ENCODE measurements around the gene TPPP3.
"Not testable (repeated sequence)": the region's sequence is repeated elsewhere in the genome, so short reads cannot be mapped to it uniquely, and the experiment has no call there.

Gene TPPP3

DNA sequence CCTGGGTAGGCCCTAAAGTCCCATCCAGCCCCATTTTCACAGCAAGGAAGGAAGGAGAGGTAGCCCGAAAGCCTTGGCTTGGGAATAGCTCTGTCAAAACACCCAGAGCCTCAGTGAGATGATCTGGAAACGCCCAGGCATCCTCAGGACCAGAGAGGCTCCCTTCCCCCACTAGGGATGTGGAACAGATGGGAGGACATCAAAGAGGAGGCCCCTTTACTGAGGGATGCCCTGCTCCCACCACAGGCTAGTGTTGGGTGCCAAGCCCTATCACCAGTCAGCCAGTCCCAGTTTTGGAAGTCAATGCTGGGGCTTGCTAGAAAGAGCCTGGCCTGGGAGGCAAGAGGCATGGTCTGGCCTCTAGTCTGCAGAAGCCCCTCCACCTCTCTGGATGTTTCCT lies 4.7 kb downstream of the TPPP3 start:
- DNase-seq, result no peak

DNA sequence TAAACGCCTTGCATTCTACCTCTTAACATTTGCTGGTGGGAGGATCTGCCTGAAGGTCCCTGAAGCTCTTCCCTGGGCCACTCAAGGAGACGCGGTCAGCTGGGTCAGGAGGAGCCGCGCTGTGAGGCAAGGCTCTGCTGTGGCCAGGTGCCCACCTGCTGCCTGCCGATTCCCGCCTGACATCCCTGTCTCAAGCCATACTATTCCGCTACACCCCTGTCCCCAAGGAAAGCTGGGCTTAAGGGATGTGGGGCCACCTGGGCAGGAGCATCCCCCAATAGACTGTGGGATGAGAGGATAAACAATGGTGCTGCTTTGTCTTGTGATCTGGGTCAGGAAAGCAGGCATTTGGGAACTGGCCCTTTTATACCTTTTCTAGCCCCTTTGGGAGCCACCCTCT lies 5.1 kb downstream of the TPPP3 start:
- DNase-seq, result no peak

DNA sequence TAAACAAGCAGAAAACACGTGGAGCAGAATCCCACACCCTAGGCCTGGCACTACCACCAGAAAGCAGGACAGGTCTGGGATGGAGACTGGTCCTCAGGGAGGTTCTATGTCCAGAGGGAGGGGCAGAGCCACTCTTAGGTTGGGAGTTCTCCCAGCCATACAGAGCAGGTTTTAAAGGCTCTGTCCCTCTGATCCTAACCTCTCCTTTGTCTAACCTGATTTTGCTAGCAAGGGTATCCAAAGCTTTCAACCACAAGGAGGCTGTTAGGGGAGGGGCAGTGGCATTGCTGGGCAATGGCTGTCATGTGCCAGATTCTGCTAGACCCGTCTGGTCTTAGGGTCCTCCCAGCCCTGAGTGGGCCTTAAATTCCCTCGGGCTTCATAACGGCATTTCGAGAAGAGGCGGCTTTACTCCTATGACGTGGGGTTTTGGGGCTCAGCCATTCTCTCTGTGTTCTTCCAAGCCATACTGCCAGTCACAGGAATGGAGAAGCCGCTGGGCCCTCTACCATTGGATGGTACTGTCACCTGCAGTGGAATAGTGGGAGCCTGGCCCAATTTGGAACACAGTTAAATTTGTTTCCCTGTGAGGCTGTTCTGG lies 5.7 kb downstream of the TPPP3 start:
- no peak for DNase-seq

DNA sequence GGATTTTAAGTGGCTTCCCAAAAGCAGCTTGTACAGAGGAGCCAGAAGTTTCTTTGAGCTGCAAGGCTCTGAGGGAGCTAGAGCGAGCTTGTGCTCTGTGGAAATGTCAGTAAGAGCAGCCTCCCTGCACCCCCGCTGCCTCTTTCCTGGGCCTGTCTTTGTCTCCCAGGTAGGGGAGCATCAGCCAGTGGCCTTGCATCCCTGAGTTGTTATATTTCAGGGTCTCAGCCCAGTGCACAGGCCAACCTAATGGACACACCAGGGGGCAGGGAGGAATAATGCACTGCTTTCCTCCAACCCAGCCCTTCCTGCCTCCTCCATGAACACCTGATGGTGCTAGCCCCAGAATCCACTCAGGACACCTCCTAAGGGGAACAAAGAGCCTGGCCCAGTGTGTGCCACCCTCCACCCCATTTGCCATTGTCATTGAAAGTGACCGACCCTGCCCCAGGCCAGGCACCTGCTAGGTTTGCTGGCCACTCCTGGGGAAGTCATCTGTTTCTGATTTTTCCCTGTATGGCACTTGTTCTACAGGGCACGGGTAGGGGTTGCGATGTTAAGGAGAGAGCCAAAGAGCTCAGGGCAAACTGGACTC lies 6.3 kb downstream of the TPPP3 start:
- no peak for DNase-seq

DNA sequence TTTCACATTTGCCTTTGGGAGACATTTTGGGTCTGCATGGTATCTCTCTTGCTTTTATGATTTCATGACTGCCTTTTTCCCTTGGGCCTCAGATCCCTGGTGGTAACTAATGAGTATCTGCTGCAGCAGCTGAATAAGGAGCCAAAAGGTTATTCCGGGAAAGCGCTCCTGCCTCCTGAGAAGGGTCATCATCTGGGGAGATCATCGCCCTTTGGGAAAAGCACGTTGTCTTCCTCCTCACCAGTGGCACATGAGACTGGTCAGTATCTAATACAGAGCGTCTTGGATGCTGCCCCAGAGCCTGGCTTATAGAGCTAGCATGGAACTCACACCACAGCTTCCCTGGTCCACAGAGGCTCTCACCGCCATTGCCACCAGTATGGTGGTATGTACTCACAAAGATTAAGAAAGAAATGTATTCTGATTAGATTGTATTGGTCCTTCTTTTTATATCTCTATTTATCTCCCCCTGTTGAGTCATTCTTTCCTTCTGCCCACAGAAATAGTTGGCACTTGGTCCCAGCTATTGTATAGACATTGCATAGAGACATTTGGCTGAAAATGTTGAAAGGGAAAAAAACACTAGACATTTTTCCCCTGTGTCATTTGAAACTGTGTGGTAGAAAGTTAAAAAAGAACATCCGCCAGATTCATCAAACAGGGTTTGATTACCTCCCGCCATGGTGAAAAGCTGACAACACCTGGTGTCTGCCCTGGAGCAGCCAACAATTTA lies 8.4 kb downstream of the TPPP3 start:
- DNase-seq, result no peak

DNA sequence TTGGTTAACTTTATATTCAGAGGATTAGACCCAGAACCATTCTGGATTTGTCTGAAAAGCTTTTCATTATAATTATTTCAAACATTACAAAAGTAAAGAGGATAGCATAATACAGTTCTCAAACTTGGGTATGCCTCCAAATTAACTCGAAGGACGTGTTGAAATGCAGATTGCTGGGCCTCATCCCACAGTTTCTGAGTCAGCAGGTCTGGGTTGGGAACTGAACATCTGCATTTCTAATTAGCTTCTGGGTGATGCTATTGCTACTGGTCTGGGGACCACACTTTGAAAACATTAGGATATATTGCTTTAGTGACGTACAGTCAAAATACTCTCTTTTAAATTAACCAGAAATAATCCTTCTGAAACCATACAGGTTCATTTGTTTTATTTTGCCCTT lies 10.0 kb downstream of the TPPP3 start:
- no peak for DNase-seq

DNA sequence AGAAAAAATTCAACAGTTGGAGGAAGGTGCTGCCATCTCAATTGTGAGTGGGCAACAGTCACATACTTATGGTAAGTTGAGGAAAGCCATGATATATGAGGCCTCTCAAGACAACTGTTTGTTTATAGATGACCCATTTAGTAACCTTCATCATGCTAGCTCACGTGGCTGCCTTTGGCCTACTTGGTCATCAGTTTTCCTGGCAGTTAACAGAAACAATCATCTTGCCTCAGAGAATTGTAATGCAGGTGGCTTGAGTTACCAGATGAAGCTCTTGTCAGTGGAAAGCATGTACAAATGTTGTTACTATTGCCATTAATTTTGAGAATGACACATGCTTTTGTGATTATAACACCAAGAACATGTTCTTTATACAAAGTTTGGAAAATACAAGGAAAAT lies 14.7 kb downstream of the TPPP3 start:
- DNase-seq, result no peak

DNA sequence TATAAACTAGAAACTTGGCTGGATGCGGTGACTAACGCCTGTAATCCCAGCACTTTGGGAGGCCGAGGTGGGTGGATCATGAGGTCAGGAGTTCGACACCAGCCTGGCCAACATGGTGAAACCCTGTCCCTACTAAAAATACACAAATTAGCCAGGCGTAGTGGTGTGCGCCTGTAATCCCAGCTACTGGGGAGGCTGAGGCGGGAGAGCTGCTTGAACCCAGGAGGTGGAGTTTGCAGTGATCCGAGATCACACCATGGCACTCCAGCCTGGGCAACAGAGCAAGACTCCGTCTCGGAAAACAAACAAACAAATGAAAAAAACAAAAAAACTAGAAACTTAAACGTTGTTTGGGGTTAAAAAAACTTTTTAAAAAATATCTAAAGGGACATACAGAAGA lies 17.3 kb downstream of the TPPP3 start:
- not testable (repeated sequence) for DNase-seq

DNA sequence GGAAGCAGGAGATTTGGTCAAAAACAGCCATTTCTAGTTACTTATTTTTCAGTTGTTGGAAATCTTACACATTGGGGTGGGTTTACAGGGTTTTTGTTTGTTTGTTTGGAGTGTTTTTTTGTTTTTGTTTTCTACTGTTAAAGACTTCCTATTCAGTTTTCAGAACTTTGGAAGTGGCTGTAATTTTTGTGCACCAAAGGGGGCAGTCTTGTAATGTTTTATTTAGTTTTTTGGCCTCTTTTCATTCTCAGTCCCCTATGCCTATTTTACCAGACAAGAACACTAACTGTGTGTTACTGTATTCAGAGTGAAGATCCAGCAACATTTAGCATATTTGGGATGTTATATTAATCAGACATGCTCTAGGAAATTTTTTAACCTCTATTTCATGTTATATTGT lies 20.6 kb downstream of the TPPP3 start:
- DNase-seq, result no peak

DNA sequence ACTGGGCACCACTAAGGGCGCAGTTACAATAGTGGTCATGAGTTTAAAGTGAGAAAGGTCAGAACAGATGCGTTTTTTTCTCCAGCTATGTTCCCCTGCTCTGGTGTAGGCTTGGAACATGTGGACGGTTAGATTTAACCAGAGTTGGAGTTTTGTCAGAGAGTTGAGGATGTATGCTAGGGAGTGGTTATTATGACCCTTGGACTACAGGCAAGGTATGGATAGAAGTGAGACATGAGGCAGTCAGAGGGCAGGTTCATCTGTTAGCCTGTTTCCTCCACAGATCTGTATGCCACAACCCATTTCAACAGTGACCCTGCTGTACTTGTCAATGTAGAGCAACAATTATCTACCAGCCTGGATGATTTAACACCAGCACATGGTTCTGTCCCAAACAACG lies 22.6 kb downstream of the TPPP3 start:
- DNase-seq, result no peak

DNA sequence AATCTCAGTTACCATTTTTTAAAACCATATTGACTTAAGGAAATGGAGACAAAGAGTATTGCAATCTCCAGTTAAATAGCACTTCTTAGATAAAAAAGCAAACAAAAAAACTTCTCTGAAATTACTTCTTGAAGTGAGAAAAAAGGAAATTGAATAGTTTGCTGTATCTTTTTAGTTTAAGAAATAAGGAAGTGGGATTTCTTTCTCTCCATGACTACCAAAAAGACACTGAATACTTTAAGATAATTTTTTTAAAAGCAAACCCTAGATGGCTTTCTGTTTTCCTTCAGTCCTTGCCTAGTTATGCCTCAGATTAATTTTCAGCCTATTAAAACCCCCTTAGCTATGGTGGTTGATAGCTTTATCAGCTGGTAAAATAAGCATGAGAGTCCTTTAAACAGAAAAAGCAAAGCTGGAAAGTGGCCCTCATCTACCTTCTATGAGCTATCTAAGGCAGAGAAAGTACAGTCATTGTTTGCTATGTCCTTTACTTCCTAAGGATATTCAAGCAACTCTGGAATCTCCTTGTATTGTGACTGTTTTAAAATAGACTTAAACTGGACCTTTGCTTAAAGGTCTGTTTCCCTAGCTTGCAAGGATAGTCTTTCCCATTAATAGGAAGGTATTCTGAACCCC lies 28.6 kb downstream of the TPPP3 start:
- no peak for DNase-seq

DNA sequence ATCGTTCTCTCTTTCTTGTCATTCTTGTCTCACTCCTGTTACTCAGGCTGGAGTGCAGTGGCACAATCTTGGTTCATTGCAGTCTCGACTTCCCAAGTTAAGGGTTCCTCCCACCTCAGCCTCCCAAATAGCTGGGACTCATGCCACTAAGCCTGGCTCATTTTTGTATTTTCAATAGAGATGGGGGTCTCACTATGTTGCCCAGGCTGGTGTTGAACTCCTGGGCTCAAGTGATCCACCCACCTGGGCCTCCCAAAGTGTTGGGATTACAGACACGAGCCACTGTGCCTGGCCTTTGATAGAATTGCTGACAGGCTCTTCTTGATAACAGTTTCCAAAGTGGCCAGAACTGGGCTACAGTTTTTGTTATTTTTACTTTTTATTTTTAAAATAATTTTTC lies 32.3 kb downstream of the TPPP3 start:
- DNase-seq, result no peak

DNA sequence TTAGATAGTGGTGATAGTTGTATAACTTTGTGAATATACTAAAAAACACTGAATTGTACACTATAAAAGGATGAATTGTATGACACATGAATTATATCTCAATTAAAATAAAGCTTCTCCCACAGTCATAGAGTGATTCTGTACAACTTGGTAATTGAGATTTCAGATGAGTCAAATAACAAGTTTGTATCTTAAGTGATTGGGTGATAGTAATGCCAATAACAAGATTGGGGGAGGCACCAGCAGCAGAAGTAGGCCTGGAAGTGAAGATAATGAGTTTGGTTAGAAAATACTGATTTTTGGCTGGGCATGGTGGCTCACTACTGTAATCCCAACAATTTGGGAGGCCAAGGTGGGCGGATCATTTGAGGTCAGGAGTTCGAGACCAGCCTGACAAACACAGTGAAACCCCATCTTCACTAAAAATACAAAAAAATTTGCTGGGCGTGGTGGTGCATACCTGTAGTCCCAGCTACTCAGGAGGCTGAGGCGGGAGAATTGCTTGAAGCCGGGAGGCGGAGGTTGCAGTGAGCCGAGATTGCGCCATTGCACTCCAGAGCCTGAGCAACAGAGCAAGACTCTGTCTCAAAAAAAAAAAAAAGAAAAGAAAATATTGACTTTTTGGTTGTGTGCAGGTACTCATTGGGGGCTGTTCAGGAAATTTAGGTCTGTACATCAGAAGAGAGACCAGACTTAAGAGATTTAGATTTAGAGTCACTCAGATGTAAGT lies 33.6 kb downstream of the TPPP3 start:
- not testable (repeated sequence) for DNase-seq

DNA sequence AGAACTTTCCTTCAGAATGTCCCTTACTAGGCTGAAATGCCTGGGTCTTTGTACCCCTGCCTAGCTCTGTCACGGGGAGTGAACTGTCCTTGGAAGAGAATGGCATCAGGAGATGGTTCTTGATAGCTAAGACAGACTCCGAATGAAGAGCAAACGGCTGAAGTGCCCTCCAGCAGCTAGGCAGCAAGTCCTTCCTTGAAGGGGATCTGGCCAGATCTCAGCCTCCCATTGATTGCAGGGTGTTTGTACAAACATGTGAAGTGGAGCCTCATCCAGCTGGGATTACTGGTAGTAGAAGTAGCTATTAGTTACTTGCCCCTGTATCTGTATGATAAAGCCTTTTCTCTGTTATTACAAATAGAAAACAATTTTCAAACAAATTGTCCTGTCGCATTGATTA lies 35.7 kb downstream of the TPPP3 start:
- no peak for DNase-seq

DNA sequence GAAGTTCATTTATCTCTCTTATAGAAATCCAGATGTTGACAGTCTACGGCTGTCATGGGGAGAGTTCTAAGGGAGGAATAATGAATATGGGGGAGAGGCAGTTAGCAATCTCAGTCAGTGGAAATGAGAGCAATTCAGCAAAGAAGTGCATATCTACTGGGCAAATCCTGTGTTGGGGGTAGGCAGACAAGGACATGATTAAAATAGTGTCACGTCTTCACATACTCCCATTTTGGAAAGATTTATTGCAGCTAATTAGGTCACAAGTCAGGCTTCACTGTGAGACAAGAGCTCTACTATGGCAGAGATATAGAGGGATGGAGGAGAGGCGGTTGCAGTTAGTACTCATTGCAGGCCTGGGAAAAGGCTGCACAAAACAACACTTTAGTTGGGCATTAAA lies 36.9 kb downstream of the TPPP3 start:
- DNase-seq, result no peak

DNA sequence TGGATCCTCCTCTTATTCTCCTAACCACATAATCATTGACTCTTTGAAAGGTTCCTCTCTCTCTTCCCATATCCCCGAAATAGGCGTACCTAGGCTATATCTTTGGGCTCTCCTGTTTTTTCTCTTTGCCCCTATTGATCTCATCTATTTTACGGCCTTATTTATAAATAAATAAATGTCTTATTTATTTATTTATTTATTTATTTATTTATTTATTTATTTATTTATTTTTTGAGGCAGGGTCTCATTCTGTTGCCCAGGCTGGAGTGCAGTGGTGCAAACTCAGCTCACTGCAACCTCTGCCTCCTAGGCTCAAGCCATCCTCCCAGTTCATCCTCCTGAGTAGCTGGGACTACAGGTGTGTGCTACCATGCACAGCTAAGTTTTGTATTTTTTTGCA lies 40.8 kb downstream of the TPPP3 start:
- DNase-seq, result not testable (repeated sequence)

DNA sequence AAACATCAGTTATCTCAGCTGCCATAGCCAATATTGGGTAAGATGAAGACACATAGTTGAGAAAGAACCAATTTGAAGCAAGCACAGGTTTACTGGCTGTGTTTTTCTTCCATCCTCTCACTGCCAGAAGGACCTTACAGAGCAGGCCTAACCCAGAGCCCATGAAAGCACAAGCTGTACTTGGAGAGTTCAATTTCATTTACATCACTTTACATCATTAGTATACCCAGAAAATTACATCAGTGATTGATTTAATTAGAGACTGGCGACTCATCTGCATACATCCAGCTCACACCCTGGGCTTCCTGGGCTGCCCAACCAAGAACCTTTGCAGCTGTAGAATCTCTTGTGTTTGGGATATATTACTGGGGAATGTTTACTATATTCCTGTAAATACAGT lies 43.0 kb downstream of the TPPP3 start:
- DNase-seq, result no peak

DNA sequence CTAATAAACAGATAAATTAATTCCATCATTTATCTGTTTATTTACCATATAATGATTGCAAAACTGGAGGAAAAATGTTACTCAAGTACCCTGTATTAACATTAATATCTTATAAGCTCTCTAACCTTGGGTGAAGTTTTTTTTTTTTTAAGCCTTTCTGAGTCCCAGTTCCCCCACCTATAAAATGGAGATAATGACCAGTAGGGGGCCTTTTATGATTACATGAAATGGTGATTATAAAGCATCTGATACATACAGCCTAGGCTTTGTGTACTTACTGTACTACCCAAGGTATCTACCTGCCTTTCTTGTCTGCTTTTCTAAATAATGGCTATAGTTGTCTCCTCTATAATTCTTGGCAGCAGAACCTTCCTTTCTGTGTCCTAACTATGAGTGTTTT lies 44.1 kb downstream of the TPPP3 start:
- no peak for DNase-seq

DNA sequence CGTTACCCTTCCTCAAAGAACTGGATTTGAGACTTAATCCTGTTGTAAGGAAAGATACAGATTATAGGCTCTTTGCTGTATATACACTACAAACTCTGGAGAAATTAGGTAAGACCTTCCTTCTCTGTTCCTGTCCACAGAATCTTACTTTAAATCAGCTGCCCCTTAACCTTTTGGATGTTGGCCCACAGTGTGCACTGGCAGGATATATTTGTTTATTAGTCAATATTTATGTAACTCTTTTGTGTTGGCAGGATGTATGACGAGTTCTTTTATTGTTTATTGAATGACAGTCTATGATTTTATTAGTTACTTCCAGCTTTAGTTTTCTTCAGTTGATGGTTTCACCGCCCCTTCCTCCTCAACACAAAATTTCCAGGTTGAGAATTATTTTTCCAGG lies 47.0 kb downstream of the TPPP3 start:
- no peak for DNase-seq

DNA sequence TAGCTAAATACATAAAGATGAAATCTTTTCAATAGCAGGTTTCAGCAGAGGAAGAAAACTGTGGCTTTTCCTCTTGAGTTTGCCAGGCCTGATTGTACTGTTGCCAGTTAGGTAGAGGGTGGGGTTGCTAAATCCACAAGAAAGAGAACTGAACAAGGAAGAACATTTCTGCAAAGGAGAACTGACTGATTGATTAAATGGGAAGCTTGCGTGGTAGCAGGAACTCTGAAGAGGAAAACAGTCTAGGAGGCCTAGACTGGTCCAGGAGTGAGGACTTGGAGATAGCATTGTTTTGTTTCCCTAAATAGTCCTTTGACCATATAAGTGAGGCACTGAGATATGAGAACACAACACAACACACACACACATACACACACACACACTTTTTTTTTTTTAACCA lies 47.9 kb downstream of the TPPP3 start:
- DNase-seq, result no peak

DNA sequence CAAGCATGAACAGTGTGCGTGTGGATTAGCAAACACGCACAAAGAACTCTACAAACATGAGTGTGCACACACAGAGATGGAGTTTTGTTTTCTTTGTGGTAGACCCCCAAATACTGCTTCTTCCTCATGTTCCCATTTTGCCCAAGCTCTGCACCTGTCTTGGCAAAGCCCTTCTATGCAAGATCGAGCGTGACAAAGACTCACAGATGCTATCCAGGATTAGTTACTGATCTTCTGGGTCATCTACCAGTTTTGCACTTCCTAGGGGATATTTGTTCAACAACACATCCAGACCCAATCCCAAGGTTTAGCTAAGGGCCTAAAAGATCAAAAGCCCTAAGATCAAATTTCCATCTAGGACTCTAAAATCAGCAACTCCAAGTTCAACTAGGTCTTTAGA lies 50.7 kb downstream of the TPPP3 start:
- no peak for DNase-seq

DNA sequence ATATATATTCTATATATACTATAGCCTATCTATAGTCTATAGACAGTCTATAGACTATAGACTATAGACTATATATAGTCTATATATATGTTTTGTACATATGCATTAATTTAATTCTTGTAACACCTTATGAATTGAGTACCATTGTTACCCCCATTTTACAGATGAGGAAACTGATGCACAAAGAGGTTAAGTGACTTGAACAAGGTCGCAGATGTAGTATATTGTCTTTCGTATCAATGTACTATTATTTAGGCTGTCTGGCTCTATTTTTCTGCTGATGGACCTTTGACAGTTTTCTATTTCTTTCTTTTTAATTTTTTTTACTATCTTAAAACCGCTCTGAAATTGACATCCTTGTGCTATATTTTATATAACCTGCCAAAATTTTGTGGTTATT lies 52.0 kb downstream of the TPPP3 start:
- no peak for DNase-seq
